Measurements from ENCODE around the gene ABHD17C.

Gene ABHD17C

GRCh38 chr15:80679804-80680175 lies 15.3 kb upstream of the ABHD17C start:
- H3K9me3 ChIP-seq: no peaks in the 10 kb centered on the region
- H3K27me3 ChIP-seq: no peaks in the 10 kb centered on the region
- no peak for TF ChIP-seq CTCF (IDR thresholded peaks at IDR 0.05)
- no peaks in the 10 kb centered on the region for H3K36me3 ChIP-seq
- no peak overlapping the region for H3K27ac ChIP-seq
- no peaks in the 10 kb centered on the region for H3K4me1 ChIP-seq (ENCODE audit: control insufficient read depth in 1 of 2, insufficient read depth in 1 of 2, low read depth in 1 of 2, low read length in 1 of 2)
- no peak overlapping the region for H3K4me3 ChIP-seq (ENCODE audit: low read depth in 1 of 2, low read length in 1 of 2)

GRCh38 chr15:80682201-80682600 lies 12.9 kb upstream of the ABHD17C start:
- H3K9me3 ChIP-seq: no peaks in the 10 kb centered on the region
- no peak overlapping the region for H3K27ac ChIP-seq
- no peak for TF ChIP-seq CTCF (IDR thresholded peaks at IDR 0.05)
- H3K27me3 ChIP-seq: no peaks in the 10 kb centered on the region
- H3K36me3 ChIP-seq: no peaks in the 10 kb centered on the region
- no peak overlapping the region for H3K4me3 ChIP-seq (ENCODE audit: low read depth in 1 of 2, low read length in 1 of 2)
- H3K4me1 ChIP-seq (ENCODE audit: control insufficient read depth in 1 of 2, insufficient read depth in 1 of 2, low read depth in 1 of 2, low read length in 1 of 2): no peaks in the 10 kb centered on the region

GRCh38 chr15:80684697-80685096 lies 10.4 kb upstream of the ABHD17C start:
- no peak for TF ChIP-seq CTCF (IDR thresholded peaks at IDR 0.05)
- Histone ChIP-seq H3K27me3 (no peaks in the 10 kb centered on the region), H3K9me3 (no peaks in the 10 kb centered on the region), H3K27ac (no peak overlapping the region), H3K36me3 (no peaks in the 10 kb centered on the region), H3K4me1 (ENCODE audit: control insufficient read depth in 1 of 2, insufficient read depth in 1 of 2, low read depth in 1 of 2, low read length in 1 of 2) (no peaks in the 10 kb centered on the region), H3K4me3 (ENCODE audit: low read depth in 1 of 2, low read length in 1 of 2) (no peak overlapping the region)

- Histone ChIP-seq H3K27ac (no peak overlapping the region), H3K9me3 (no peaks in the 10 kb centered on the region), H3K4me3 (ENCODE audit: low read depth in 1 of 2, low read length in 1 of 2) (no peak overlapping the region), H3K27me3 (no peaks in the 10 kb centered on the region), H3K36me3 (no peaks in the 10 kb centered on the region), H3K4me1 (ENCODE audit: control insufficient read depth in 1 of 2, insufficient read depth in 1 of 2, low read depth in 1 of 2, low read length in 1 of 2) (no peaks in the 10 kb centered on the region)
- TF ChIP-seq CTCF (IDR thresholded peaks at IDR 0.05): no peak
These were observed 9.5 kb upstream of the ABHD17C start for GRCh38 chr15:80685628-80686027.

GRCh38 chr15:80689294-80689693 lies 5.8 kb upstream of the ABHD17C start:
- H3K36me3 ChIP-seq: no peaks in the 10 kb centered on the region
- H3K9me3 ChIP-seq: no peaks in the 10 kb centered on the region
- no peak for TF ChIP-seq CTCF (IDR thresholded peaks at IDR 0.05)
- peaks cover 2 to 3% of the 10 kb centered on the region in 2 experiments for H3K4me1 ChIP-seq (ENCODE audit: control insufficient read depth in 1 of 2, insufficient read depth in 1 of 2, low read depth in 1 of 2, low read length in 1 of 2)
- H3K27ac ChIP-seq: no peak overlapping the region
- H3K4me3 ChIP-seq (ENCODE audit: low read depth in 1 of 2, low read length in 1 of 2): no peak overlapping the region
- H3K27me3 ChIP-seq: peaks cover 8% of the 10 kb centered on the region

GRCh38 chr15:80689716-80690115 lies 5.4 kb upstream of the ABHD17C start:
- H3K9me3 ChIP-seq: no peaks in the 10 kb centered on the region
- peaks cover 7% of the 10 kb centered on the region in 2 experiments for H3K4me1 ChIP-seq (ENCODE audit: control insufficient read depth in 1 of 2, insufficient read depth in 1 of 2, low read depth in 1 of 2, low read length in 1 of 2)
- H3K4me3 ChIP-seq (ENCODE audit: low read depth in 1 of 2, low read length in 1 of 2): no peak overlapping the region
- peaks cover 13% of the 10 kb centered on the region for H3K27me3 ChIP-seq
- no peaks in the 10 kb centered on the region for H3K36me3 ChIP-seq
- no peak overlapping the region for H3K27ac ChIP-seq
- TF ChIP-seq CTCF (IDR thresholded peaks at IDR 0.05): no peak

Data from neutrophil (primary cell).